Inferior parietal cortex (tissue), 1 donor: ENCODE data around the gene DDI1.
"Not testable (repeated sequence)": the region's sequence is repeated elsewhere in the genome, so short reads cannot be mapped to it uniquely, and the experiment has no call there.

Experiments
- DNase-seq: peaks from one replicate; pipeline ENCODE4 v3.0.0-alpha.2; 2016; ENCODE audit errors: extremely low spot score

Gene DDI1

GRCh38 chr11:104041792-104042191 lies 5.4 kb downstream of the DDI1 start:
- no peak for DNase-seq

GRCh38 chr11:104043142-104043541 lies 6.7 kb downstream of the DDI1 start:
- no peak for DNase-seq

GRCh38 chr11:104043678-104044239 lies 7.3 kb downstream of the DDI1 start:
- DNase-seq, result no peak

- no peak for DNase-seq
These were observed 9.9 kb downstream of the DDI1 start for GRCh38 chr11:104046331-104046730.

GRCh38 chr11:104046858-104047257 lies 10.4 kb downstream of the DDI1 start:
- not testable (repeated sequence) for DNase-seq

GRCh38 chr11:104049116-104049515 lies 12.7 kb downstream of the DDI1 start:
- DNase-seq, result no peak

- no peak for DNase-seq
These were observed 15.3 kb downstream of the DDI1 start for GRCh38 chr11:104051778-104052177.

GRCh38 chr11:104053743-104054478 lies 17.5 kb downstream of the DDI1 start:
- DNase-seq, result no peak

- DNase-seq, result no peak
These were observed 18.6 kb downstream of the DDI1 start for GRCh38 chr11:104054911-104055529.

- DNase-seq, result no peak
These were observed 19.2 kb downstream of the DDI1 start for GRCh38 chr11:104055596-104055995.

GRCh38 chr11:104057908-104058307 lies 21.5 kb downstream of the DDI1 start:
- DNase-seq, result no peak

GRCh38 chr11:104058680-104059079 lies 22.2 kb downstream of the DDI1 start:
- no peak for DNase-seq

- DNase-seq, result no peak
These were observed 23.8 kb downstream of the DDI1 start for GRCh38 chr11:104060004-104060794.

- no peak for DNase-seq
These were observed 24.4 kb downstream of the DDI1 start for GRCh38 chr11:104060820-104061219.

- DNase-seq, result no peak
These were observed 25.5 kb downstream of the DDI1 start for GRCh38 chr11:104061853-104062521.

GRCh38 chr11:104064034-104064630 lies 27.7 kb downstream of the DDI1 start:
- peak; percentile 24 for DNase-seq

GRCh38 chr11:104067534-104067933 lies 31.1 kb downstream of the DDI1 start:
- DNase-seq, result no peak

GRCh38 chr11:104073950-104074705 lies 37.7 kb downstream of the DDI1 start:
- peak; percentile 25 for DNase-seq

- DNase-seq, result no peak
These were observed 38.7 kb downstream of the DDI1 start for GRCh38 chr11:104075091-104075490.

GRCh38 chr11:104075706-104076105 lies 39.3 kb downstream of the DDI1 start:
- DNase-seq, result no peak

GRCh38 chr11:104076455-104076854 lies 40.0 kb downstream of the DDI1 start:
- DNase-seq, result no peak
